CD4-positive, alpha-beta T cell (primary cell): ENCODE data around the gene ERCC5. TPM values are rescaled to one million over a fixed set of nuclear protein-coding genes. Genes with fewer than 3 reads are reported as not detected.

ENCODE experiments used
- ATAC-seq: fragments of 200-7000 bp; cut with Tn5 transposase; one replicate; pipeline ENCODE4 v1.10.0; 2022; ENCODE audit warnings: mild to moderate bottlenecking; ENCODE audit not compliant: poor library complexity
- CTCF ChIA-PET: fragments of 350-600 bp; sonication (Branson Sonifier 250); formaldehyde crosslinking; loops from one replicate; lab custom pipeline; 2021; ENCODE audit warnings: antibody characterized with exemption, inconsistent platforms; lab: Charles Lee
- POLR2A ChIA-PET: fragments of 350-600 bp; sonication (Branson Sonifier 250); formaldehyde crosslinking; loops from one replicate; lab custom pipeline; 2021; ENCODE audit warnings: antibody characterized with exemption, inconsistent platforms; lab: Charles Lee
- DNase-seq, 14 experiments: peaks; one replicate each; pipeline ENCODE4 v3.0.0-alpha.2; 2013 to 2020; ENCODE audit warnings: mixed read lengths in 2 of 14
- H3K27ac ChIP-seq, 2 donors: one replicate each; pipeline versions ENCODE4 v1.5.1 to v1.7.0; 2013; ENCODE audit warnings: low read length in 2 of 2, low read depth in 1 of 2, mild to moderate bottlenecking in 1 of 2
- H3K27me3 ChIP-seq, 2 experiments: 1 replicate in 1 of 2; 2 replicates in 1 of 2; pipeline versions ENCODE4 v1.6.1 to v1.7.0; 2013; ENCODE audit warnings: low read length in 2 of 2, control low read depth in 1 of 2, mild to moderate bottlenecking in 1 of 2, moderate library complexity in 1 of 2; ENCODE audit not compliant: insufficient read depth in 2 of 2, control insufficient read depth in 1 of 2
- H3K36me3 ChIP-seq: one replicate; pipeline ENCODE4 v1.6.1; 2013; ENCODE audit warnings: low read length, control low read depth; ENCODE audit not compliant: insufficient read depth
- H3K4me1 ChIP-seq: one replicate; pipeline ENCODE4 v1.6.1; 2013; ENCODE audit warnings: low read length, control low read depth; ENCODE audit not compliant: insufficient read depth
- H3K4me3 ChIP-seq: one replicate; pipeline ENCODE4 v1.5.1; 2013; ENCODE audit warnings: mild to moderate bottlenecking, low read length, moderate library complexity
- H3K9me3 ChIP-seq, 2 experiments: 1 replicate in 1 of 2; 2 replicates in 1 of 2; pipeline versions ENCODE4 v1.6.1 to v1.7.0; 2013; ENCODE audit warnings: low read length in 2 of 2, mild to moderate bottlenecking in 2 of 2, control low read depth in 1 of 2, moderate library complexity in 1 of 2; ENCODE audit not compliant: control insufficient read depth in 1 of 2, insufficient read depth in 1 of 2
- H3K27ac Mint-ChIP-seq: one replicate; pipeline ENCODE4 v1.8.0; 2020; ENCODE audit warnings: mixed read lengths
- H3K27me3 Mint-ChIP-seq: one replicate; pipeline ENCODE4 v1.8.0; 2021; ENCODE audit warnings: mixed read lengths
- H3K36me3 Mint-ChIP-seq: one replicate; pipeline ENCODE4 v1.8.0; 2021; ENCODE audit warnings: low read depth, mixed read lengths
- H3K4me1 Mint-ChIP-seq: one replicate; pipeline ENCODE4 v1.8.0; 2021; ENCODE audit warnings: low read depth, mixed read lengths
- H3K4me3 Mint-ChIP-seq: one replicate; pipeline ENCODE4 v1.8.0; 2020; ENCODE audit warnings: mild to moderate bottlenecking, mixed read lengths
- H3K9me3 Mint-ChIP-seq: one replicate; pipeline ENCODE4 v1.8.0; 2020; ENCODE audit warnings: mixed read lengths
- CTCF ChIP-seq: fragments of 200-600 bp; IDR thresholded peaks from one replicate; pipeline ENCODE4 v1.8.0; 2022; ENCODE audit warnings: antibody characterized with exemption, mild to moderate bottlenecking
- intact Hi-C, 2 experiments: fragments of 100-400 bp; cut with DNase I in 1 of 2; cut with micrococcal nuclease in 1 of 2; formaldehyde crosslinking; loops; one replicate each; pipeline versions ENCODE4 v1.15.1 to v1.9.0; 2023 to 2025; cut with DNase I, micrococcal nuclease
- total RNA-seq, 174 experiments: library from RNA in 2 of 174; stranded (reverse) in 2 of 174; gene quantifications; one replicate each; pipeline ENCODE4 v1.2.3 and lab custom pipeline; 2021 to 2026

Gene ERCC5
- total RNA-seq, 2 experiments from 2014 or later = 129 to 136 TPM

GRCh38 chr13:102817241-102817640 lies 28.6 kb upstream of the ERCC5 start:
- Histone ChIP-seq H3K4me1 (no peaks in the 10 kb centered on the region), H3K36me3 (peaks cover 14% of the 10 kb centered on the region), H3K9me3 (no peaks in the 10 kb centered on the region), H3K27me3 (no peaks in the 10 kb centered on the region), H3K4me3 (no peak overlapping the region), H3K27ac (no peak overlapping the region)
- Mint-ChIP-seq H3K36me3 (peaks cover 45% of the 10 kb centered on the region), H3K4me3 (no peak overlapping the region), H3K9me3 (no peaks in the 10 kb centered on the region), H3K27me3 (no peaks in the 10 kb centered on the region), H3K27ac (no peak overlapping the region), H3K4me1 (peaks cover 14% of the 10 kb centered on the region)
- intact Hi-C loops = no loop called here
- DNase-seq (no peak), ATAC-seq (no peak)
- TF ChIP-seq CTCF = no peak
- POLR2A ChIA-PET = no interaction called here
- CTCF ChIA-PET = no interaction called here

DNA sequence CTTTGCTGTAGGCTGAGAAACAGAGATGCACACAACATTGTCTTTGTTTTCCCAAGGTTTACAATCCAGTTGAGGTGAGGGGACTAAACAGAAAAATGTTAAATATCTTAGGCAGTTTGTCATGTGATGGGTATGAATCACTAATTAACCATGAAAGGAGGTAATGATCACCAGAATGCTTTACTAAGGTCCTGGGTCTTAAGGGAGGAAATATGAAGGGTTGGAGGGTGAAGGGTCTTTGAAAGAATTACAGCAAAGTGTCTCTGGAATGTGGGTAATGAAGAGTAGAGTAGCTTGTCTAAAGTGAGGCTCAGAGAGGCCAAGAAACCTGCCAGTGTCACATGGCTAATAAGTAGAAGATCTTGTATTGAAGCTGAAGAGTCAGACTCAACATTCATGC lies 27.9 kb upstream of the ERCC5 start:
- POLR2A ChIA-PET = no interaction called here
- ATAC-seq = no peak

GRCh38 chr13:102825400-102825799 lies 20.4 kb upstream of the ERCC5 start:
- Histone ChIP-seq H3K27me3 (no peaks in the 10 kb centered on the region), H3K27ac (no peak overlapping the region), H3K36me3 (peaks cover 10% of the 10 kb centered on the region), H3K4me3 (no peak overlapping the region), H3K4me1 (no peaks in the 10 kb centered on the region), H3K9me3 (no peaks in the 10 kb centered on the region)
- H3K27me3 Mint-ChIP-seq = no peaks in the 10 kb centered on the region
- POLR2A ChIA-PET = no interaction called here
- no peak overlapping the region for H3K4me3 Mint-ChIP-seq
- DNase-seq (no peak), ATAC-seq (no peak)
- H3K4me1 Mint-ChIP-seq = no peaks in the 10 kb centered on the region
- no peaks in the 10 kb centered on the region for H3K9me3 Mint-ChIP-seq
- TF ChIP-seq CTCF = no peak
- peaks cover 15% of the 10 kb centered on the region for H3K36me3 Mint-ChIP-seq
- intact Hi-C loops = no loop called here
- CTCF ChIA-PET = no interaction called here
- no peak overlapping the region for H3K27ac Mint-ChIP-seq

More for the DNA sequence above, 27.9 kb upstream of the ERCC5 start:
- no peaks in the 10 kb centered on the region for H3K27me3 ChIP-seq
- Mint-ChIP-seq H3K27ac (no peak overlapping the region), H3K4me3 (no peak overlapping the region), H3K36me3 (peaks cover 45% of the 10 kb centered on the region), H3K4me1 (peaks cover 8% of the 10 kb centered on the region), H3K27me3 (no peaks in the 10 kb centered on the region), H3K9me3 (no peaks in the 10 kb centered on the region)
- no peak overlapping the region for H3K4me3 ChIP-seq
- H3K27ac ChIP-seq = no peak overlapping the region
- CTCF ChIA-PET = no interaction called here
- no peak for TF ChIP-seq CTCF
- no peaks in the 10 kb centered on the region for H3K9me3 ChIP-seq
- no peak for DNase-seq
- intact Hi-C loops = no loop called here
- H3K4me1 ChIP-seq = no peaks in the 10 kb centered on the region
- H3K36me3 ChIP-seq = peaks cover 16% of the 10 kb centered on the region
